ENCODE results near the gene CFAP410. TPM values are rescaled to one million over a fixed set of nuclear protein-coding genes. Genes with fewer than 3 reads are reported as not detected.

The CFAP410 gene
- total RNA-seq, 1 experiment from 2014 or later, result 8.6 TPM

- intact Hi-C loops (cut with micrococcal nuclease; ENCODE audit: unreplicated experiment), result no loop called here
Measured at GRCh38 chr21:44332965-44333364, 6.2 kb downstream of the CFAP410 start.

GRCh38 chr21:44332383-44332782, 6.8 kb downstream of the CFAP410 start:
- Mint-ChIP-seq H3K27ac (ENCODE audit: unreplicated experiment) (no peak overlapping the region), H3K9me3 (ENCODE audit: low read depth, unreplicated experiment) (no peaks in the 10 kb centered on the region), H3K4me3 (ENCODE audit: low read depth, unreplicated experiment) (no peak overlapping the region), H3K36me3 (ENCODE audit: insufficient read depth, unreplicated experiment) (peaks cover 29% of the 10 kb centered on the region), H3K4me1 (ENCODE audit: low read depth, unreplicated experiment) (no peaks in the 10 kb centered on the region), H3K27me3 (ENCODE audit: unreplicated experiment) (no peaks in the 10 kb centered on the region)
- DNase-seq, result no peak
- intact Hi-C loops (cut with micrococcal nuclease; ENCODE audit: unreplicated experiment), result no loop called here
- CTCF ChIA-PET, result no interaction called here
- no peak for TF ChIP-seq CTCF (IDR thresholded peaks at IDR 0.05; ENCODE audit: unreplicated experiment)
- no TSS peak for BruUV-seq (replicated peaks)

More at GRCh38 chr21:44332965-44333364, 6.2 kb downstream of the CFAP410 start:
- no TSS peak for BruUV-seq (replicated peaks)
- DNase-seq, result no peak
- Mint-ChIP-seq H3K4me3 (ENCODE audit: low read depth, unreplicated experiment) (no peak overlapping the region), H3K36me3 (ENCODE audit: insufficient read depth, unreplicated experiment) (peaks cover 29% of the 10 kb centered on the region), H3K9me3 (ENCODE audit: low read depth, unreplicated experiment) (no peaks in the 10 kb centered on the region), H3K4me1 (ENCODE audit: low read depth, unreplicated experiment) (no peaks in the 10 kb centered on the region), H3K27me3 (ENCODE audit: unreplicated experiment) (no peaks in the 10 kb centered on the region), H3K27ac (ENCODE audit: unreplicated experiment) (no peak overlapping the region)
- CTCF ChIA-PET, result no interaction called here
- no peak for TF ChIP-seq CTCF (IDR thresholded peaks at IDR 0.05; ENCODE audit: unreplicated experiment)

- CTCF ChIA-PET, result no interaction called here
- Mint-ChIP-seq H3K9me3 (ENCODE audit: low read depth, unreplicated experiment) (no peaks in the 10 kb centered on the region), H3K36me3 (ENCODE audit: insufficient read depth, unreplicated experiment) (peaks cover 28% of the 10 kb centered on the region), H3K4me1 (ENCODE audit: low read depth, unreplicated experiment) (no peaks in the 10 kb centered on the region), H3K27me3 (ENCODE audit: unreplicated experiment) (no peaks in the 10 kb centered on the region), H3K4me3 (ENCODE audit: low read depth, unreplicated experiment) (no peak overlapping the region), H3K27ac (ENCODE audit: unreplicated experiment) (no peak overlapping the region)
- DNase-seq, result no peak
- BruUV-seq (replicated peaks), result no TSS peak
- no peak for TF ChIP-seq CTCF (IDR thresholded peaks at IDR 0.05; ENCODE audit: unreplicated experiment)
- intact Hi-C loops (cut with micrococcal nuclease; ENCODE audit: unreplicated experiment), result no loop called here
Measured at GRCh38 chr21:44331650-44332307, 7.4 kb downstream of the CFAP410 start.

GRCh38 chr21:44331209-44331608, 8.0 kb downstream of the CFAP410 start:
- no TSS peak for BruUV-seq (replicated peaks)
- no peaks in the 10 kb centered on the region for H3K9me3 Mint-ChIP-seq (ENCODE audit: low read depth, unreplicated experiment)
- peaks cover 23% of the 10 kb centered on the region for H3K36me3 Mint-ChIP-seq (ENCODE audit: insufficient read depth, unreplicated experiment)

More at GRCh38 chr21:44331209-44331608, 8.0 kb downstream of the CFAP410 start:
- no peak for DNase-seq
- no peaks in the 10 kb centered on the region for H3K27me3 Mint-ChIP-seq (ENCODE audit: unreplicated experiment)
- H3K4me3 Mint-ChIP-seq (ENCODE audit: low read depth, unreplicated experiment), result no peak overlapping the region
- no peaks in the 10 kb centered on the region for H3K4me1 Mint-ChIP-seq (ENCODE audit: low read depth, unreplicated experiment)
- TF ChIP-seq CTCF (IDR thresholded peaks at IDR 0.05; ENCODE audit: unreplicated experiment), result no peak
- H3K27ac Mint-ChIP-seq (ENCODE audit: unreplicated experiment), result no peak overlapping the region
- intact Hi-C loops (cut with micrococcal nuclease; ENCODE audit: unreplicated experiment), result no loop called here
- CTCF ChIA-PET, result no interaction called here

Data from Calu3 (cell line).